Astrocyte of the spinal cord (primary cell): ENCODE results near the gene ADAMTSL3.
"Not testable (repeated sequence)": the region's sequence is repeated elsewhere in the genome, so short reads cannot be mapped to it uniquely, and the experiment has no call there.

Source experiments
- DNase-seq: peaks from one replicate; pipeline ENCODE4 v3.0.0; 2011; ENCODE audit warnings: low read depth, low spot score
- H3K4me3 ChIP-seq: 2 replicates; pipeline ENCODE4 v1.5.1; 2011; ENCODE audit warnings: low read depth, mild to moderate bottlenecking, low read length, moderate library complexity
- in situ Hi-C: cut with HindIII; loops from 2 replicates; pipeline ENCODE4 v1.10.0; 2017; ENCODE audit warnings: low sequenced_read_pairs
- TF ChIP-seq, protein P1 (sequence below): IDR thresholded peaks from 2 replicates; pipeline ENCODE4 v1.5.1; 2012; ENCODE audit warnings: low read depth, mild to moderate bottlenecking, low read length, inconsistent platforms

The ADAMTSL3 gene

DNA sequence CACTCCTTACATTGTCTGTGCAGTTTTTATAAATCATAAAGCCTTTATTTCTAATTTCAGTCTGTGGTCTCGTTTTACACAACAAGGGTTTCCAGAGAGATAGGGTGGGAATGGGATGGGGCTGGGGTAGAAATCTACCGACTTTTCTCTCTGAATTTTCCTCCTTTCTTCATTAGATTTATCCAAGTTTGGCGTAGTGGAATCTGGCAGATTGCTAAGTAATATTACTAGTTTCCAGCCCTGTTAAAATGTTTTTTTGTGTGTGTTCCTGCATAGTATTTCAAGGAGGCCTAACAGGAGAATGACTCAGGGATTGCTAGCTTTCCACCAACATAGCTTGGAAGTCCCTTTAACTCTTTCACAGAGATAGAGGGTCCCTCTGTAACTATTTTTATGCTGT is 396.2 kb downstream of the ADAMTSL3 start:
- in situ Hi-C loops: no loop called here
- no peak overlapping the region for H3K4me3 ChIP-seq
- DNase-seq: no peak
- TF ChIP-seq, protein P1, sequence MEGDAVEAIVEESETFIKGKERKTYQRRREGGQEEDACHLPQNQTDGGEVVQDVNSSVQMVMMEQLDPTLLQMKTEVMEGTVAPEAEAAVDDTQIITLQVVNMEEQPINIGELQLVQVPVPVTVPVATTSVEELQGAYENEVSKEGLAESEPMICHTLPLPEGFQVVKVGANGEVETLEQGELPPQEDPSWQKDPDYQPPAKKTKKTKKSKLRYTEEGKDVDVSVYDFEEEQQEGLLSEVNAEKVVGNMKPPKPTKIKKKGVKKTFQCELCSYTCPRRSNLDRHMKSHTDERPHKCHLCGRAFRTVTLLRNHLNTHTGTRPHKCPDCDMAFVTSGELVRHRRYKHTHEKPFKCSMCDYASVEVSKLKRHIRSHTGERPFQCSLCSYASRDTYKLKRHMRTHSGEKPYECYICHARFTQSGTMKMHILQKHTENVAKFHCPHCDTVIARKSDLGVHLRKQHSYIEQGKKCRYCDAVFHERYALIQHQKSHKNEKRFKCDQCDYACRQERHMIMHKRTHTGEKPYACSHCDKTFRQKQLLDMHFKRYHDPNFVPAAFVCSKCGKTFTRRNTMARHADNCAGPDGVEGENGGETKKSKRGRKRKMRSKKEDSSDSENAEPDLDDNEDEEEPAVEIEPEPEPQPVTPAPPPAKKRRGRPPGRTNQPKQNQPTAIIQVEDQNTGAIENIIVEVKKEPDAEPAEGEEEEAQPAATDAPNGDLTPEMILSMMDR: no peak

DNA sequence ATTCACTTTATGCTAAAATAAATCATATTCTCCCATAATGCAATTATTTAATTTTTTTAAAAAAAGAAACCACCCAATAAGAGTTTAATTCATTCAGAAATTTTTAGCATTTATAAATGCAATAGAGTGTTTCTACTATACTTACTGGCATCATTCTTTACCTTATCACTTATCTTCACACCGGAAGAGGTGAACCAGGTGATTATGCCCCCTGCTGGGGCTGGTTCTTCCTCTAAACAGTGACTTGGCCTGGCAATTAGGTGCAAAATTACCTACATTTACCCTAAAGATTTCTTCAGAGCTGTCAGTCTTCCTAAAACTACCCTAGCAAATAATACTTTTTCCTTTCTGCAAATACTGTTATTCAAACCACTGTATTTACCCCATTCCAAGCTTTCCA is 397.2 kb downstream of the ADAMTSL3 start:
- DNase-seq, H3K4me3 ChIP-seq, in situ Hi-C loops: not testable (repeated sequence)

GRCh38 chr15:84054544-84054943 is 400.6 kb downstream of the ADAMTSL3 start:
- H3K4me3 ChIP-seq, in situ Hi-C loops, DNase-seq: not testable (repeated sequence)

DNA sequence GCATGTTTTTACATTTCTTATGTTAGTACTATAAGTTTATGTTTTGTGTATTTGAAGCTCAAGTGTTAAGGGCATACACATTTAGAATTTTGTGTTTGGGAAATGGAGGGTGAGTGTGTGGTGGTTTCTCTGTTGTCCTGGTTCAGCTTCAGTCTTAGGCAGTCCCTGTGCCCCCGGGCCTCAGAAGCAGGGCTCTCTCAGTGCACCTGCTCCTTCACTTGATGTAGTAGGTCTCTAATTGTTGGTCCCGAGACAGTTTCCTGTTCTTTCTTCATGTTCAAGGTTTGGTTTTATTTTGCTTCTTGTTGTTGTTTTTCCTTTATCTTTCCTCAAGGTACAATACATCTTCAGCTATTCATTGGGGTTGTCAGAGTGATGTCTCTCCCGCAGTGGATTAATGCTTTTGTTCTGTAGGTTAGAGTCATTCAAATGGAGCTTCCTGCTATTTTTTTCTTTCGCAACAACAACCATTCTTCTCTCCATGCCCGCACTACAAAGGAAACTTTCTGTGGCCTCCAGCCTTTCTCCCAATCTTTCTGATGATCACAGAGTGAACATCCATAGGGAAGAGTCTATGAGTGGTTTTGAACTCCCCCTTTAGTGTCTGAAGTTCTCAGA is 403.9 kb downstream of the ADAMTSL3 start:
- TF ChIP-seq, protein P1: no peak
- in situ Hi-C loops: no loop called here
- no peak overlapping the region for H3K4me3 ChIP-seq
- no peak for DNase-seq

GRCh38 chr15:84063674-84064073 is 409.8 kb downstream of the ADAMTSL3 start:
- in situ Hi-C loops, H3K4me3 ChIP-seq, DNase-seq: not testable (repeated sequence)

GRCh38 chr15:84068674-84069073 is 414.8 kb downstream of the ADAMTSL3 start:
- DNase-seq, H3K4me3 ChIP-seq, in situ Hi-C loops: not testable (repeated sequence)

GRCh38 chr15:84078038-84078437 is 424.1 kb downstream of the ADAMTSL3 start:
- DNase-seq, in situ Hi-C loops, H3K4me3 ChIP-seq: not testable (repeated sequence)

- H3K4me3 ChIP-seq, in situ Hi-C loops, DNase-seq: not testable (repeated sequence)
Measured at GRCh38 chr15:84079325-84079884, 425.5 kb downstream of the ADAMTSL3 start.

GRCh38 chr15:84079885-84080777 is 426.2 kb downstream of the ADAMTSL3 start:
- peak overlapping the region; percentile 41 for H3K4me3 ChIP-seq
- peak; percentile 13 for DNase-seq
- TF ChIP-seq, protein P1: no peak
- in situ Hi-C loops: no loop called here

DNA sequence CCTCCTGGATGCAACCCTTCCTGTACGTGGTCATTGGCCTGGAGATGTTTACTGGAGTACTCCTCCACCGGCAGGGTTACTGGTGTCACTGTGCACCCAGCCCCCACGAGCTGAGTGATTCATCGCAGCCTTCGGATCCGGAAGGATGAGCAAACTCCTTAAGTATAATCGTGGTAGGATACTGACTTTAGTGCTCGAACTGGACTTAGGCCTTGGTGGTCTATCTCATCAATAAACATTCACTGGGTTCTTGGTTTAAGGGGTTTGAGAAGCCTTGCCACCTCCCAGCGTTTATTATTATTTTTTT is 426.8 kb downstream of the ADAMTSL3 start:
- peak; percentile 9 for DNase-seq
- H3K4me3 ChIP-seq, in situ Hi-C loops: not testable (repeated sequence)
